ENCODE data around the gene EVX2. TPM values are rescaled to one million over a fixed set of nuclear protein-coding genes. Genes with fewer than 3 reads are reported as not detected.
A peak's percentile ranks its signal among the peaks of the same experiment; 100 is the strongest.

EVX2 gene
- total RNA-seq, 6 donors from 2014 or later: not detected

DNA sequence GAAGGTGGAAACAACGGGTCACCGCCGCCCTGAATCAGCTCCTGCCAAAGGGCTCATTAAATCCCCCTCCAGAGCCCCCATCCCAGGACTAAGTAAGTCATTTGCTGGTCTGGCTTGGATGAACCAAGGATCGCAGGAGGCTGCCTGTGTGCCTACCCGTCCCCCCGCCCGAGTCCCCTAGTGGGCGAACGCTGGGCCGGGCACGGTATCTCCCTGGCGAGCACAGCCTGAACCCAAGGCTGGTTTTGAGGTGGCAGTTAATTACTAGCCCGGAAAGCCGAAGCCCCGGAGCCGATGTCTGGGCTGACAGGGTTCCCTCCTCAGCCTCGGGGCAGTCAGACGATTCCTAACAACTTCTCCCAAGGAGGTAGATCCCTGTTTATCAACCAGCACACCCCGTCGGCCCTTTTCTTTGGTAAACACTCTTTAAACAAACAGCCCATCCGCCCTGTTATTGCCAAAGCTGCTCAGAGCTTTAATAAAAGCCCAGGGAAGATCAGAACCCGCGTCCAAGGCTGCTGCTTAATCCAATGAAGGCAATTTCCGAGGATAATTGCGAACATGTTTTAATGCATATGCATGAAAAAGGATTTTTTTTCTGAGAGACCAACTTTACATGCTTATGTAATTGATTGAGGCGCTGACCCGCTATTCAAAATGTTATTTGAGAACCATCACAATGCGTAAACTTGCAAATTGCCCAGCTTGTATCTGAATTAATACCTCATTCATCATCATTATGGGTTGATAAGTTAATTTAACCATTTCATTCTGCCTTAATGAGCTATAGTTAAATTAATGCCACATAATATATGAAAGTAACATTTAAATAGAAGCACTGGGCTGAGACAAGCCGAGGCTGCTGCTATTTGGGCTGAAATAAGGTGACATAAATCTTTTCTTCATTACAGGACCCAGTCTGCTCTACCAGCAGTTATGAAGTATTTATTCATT lies 10.5 kb downstream of the EVX2 start:
- 7 to 8% methylated on average over 16 to 20 of the region's 29 CpGs for WGBS, 2 donors
- ATAC-seq (ENCODE audit: low FRiP score in 2 of 2): no peak

DNA sequence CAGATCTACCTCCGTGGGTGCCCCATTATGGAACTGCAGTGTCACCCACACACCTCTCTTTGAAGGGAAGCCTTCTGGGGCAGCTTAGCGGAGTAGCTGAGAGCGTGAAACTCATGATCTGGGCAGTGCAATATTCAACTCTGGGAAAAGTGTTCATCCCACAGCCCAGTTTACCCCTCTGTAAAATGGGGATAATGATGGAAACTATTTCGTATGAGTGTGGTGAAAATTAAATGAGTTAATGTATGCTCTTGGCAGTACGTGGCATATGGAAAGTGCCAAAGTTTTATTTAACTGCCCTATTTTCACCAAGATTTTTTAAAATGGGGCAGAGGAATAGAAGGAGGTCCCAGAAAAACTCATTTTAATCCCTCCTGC lies 11.5 kb downstream of the EVX2 start:
- 26 to 30% methylated on average over 5 of the region's 5 CpGs for WGBS, 2 donors

More for the DNA sequence above, 10.5 kb downstream of the EVX2 start:
- no peak overlapping the region for H3K4me3 ChIP-seq
- TF ChIP-seq EP300 (IDR thresholded peaks at IDR 0.05) (no peak), POLR2AphosphoS5 (IDR thresholded peaks at IDR 0.05) (no peak), POLR2A (IDR thresholded peaks at IDR 0.05) (no peak)
- TF ChIP-seq, protein P1, sequence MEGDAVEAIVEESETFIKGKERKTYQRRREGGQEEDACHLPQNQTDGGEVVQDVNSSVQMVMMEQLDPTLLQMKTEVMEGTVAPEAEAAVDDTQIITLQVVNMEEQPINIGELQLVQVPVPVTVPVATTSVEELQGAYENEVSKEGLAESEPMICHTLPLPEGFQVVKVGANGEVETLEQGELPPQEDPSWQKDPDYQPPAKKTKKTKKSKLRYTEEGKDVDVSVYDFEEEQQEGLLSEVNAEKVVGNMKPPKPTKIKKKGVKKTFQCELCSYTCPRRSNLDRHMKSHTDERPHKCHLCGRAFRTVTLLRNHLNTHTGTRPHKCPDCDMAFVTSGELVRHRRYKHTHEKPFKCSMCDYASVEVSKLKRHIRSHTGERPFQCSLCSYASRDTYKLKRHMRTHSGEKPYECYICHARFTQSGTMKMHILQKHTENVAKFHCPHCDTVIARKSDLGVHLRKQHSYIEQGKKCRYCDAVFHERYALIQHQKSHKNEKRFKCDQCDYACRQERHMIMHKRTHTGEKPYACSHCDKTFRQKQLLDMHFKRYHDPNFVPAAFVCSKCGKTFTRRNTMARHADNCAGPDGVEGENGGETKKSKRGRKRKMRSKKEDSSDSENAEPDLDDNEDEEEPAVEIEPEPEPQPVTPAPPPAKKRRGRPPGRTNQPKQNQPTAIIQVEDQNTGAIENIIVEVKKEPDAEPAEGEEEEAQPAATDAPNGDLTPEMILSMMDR (IDR thresholded peaks at IDR 0.05): no peak
- no peaks in the 10 kb centered on the region for H3K36me3 ChIP-seq
- no peaks in the 10 kb centered on the region for H3K9me3 ChIP-seq
- H3K4me1 ChIP-seq: peaks cover 0 to 14% (median 1%) of the 10 kb centered on the region in 4 donors
- H3K27ac ChIP-seq: no peak overlapping the region
- peaks cover 0 to 88% (median 33%) of the 10 kb centered on the region in 4 donors for H3K27me3 ChIP-seq
- peak in 1 of 2 donors; percentile 40 for DNase-seq

DNA sequence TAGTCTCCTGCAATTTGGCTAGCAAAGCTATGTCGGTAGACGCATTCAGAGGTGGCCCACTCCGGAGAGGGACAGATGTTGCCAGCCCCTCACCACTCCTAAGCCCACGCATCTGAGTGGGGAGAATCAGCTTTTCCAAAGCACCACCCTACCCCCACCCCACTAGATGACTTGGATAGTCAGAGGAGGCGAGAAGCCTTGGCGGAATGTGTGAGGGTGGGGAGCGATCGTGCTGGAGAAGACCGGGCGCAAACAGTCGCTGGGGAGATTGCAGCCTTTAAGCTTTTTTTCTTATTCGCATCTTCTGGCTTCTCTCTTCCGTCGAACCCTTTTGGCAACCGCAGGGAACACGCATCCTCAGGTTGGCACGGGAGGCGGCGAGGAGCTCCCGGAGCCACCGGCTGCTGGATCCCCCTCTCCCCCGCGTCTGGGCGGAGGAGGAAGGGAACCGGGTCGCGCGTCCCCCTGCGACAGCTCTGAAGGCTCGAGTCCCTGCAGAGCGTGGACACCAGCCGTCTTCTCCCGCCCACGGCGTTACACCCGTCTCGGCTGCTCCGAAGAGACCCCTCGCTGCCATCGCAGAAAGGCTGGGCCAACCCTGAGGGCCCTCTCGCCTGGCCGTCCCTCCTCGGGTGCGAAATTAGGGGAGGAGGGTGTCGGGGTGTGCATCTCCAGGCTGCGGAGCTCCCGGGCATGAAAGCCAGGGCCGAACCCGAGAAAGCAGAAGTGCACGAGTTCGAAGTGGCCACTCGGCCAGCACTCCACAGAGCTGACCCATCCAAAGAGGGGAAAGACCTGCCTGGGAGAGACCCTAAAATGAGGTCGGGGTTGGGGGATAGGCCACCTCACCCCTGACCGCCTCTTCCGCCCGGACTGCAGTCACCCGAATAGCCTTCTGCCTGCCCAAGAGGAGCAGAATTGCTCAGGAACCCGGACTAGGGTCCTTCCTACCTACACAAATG lies 12.2 kb downstream of the EVX2 start:
- WGBS, 2 donors: 13 to 18% methylated on average over 27 to 38 of the region's 58 CpGs
- DNase-seq: peak in 1 of 2 donors; percentile 76

More for the DNA sequence above, 11.5 kb downstream of the EVX2 start:
- DNase-seq (no peak), ATAC-seq (ENCODE audit: low FRiP score in 2 of 2) (no peak)
- TF ChIP-seq POLR2A (IDR thresholded peaks at IDR 0.05) (no peak), POLR2AphosphoS5 (IDR thresholded peaks at IDR 0.05) (no peak), EP300 (IDR thresholded peaks at IDR 0.05) (no peak)
- TF ChIP-seq, protein P1 (IDR thresholded peaks at IDR 0.05): no peak
- Histone ChIP-seq H3K36me3 (no peaks in the 10 kb centered on the region), H3K27me3 (peaks cover 0 to 91% (median 39%) of the 10 kb centered on the region in 4 donors), H3K4me3 (no peak overlapping the region), H3K27ac (no peak overlapping the region), H3K9me3 (no peaks in the 10 kb centered on the region), H3K4me1 (peaks cover 6 to 23% (median 9%) of the 10 kb centered on the region in 4 donors)

DNA sequence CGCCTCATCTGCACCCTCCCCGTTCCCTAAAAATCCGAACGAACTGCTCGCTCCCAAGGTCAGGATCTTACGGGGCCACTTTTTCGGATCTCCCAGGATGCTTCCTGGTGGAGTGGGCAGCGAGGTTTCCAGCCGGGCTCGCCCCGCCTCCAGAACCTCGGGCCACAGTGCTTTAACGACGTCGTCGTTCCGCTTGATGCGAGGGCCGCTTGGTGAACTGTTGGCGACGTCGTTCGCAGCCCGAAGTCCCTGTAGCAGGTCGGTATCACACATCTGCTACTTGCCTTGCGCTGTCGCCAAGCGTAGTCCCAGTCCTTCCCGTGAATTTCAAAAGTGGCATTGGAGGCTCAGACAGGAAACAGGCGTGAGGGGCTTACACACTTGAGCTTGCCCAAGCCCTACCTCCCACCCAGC lies 15.3 kb downstream of the EVX2 start:
- H3K4me3 ChIP-seq: no peak overlapping the region
- peaks cover 10 to 30% (median 14%) of the 10 kb centered on the region in 4 donors for H3K4me1 ChIP-seq
- peak in 1 of 2 donors; percentile 57 for DNase-seq
- WGBS, 2 donors: 10 to 11% methylated on average over 6 to 20 of the region's 30 CpGs
- no peaks in the 10 kb centered on the region for H3K9me3 ChIP-seq
- H3K27me3 ChIP-seq: peaks cover 0 to 66% (median 34%) of the 10 kb centered on the region in 4 donors
- H3K27ac ChIP-seq: no peak overlapping the region
- H3K36me3 ChIP-seq: no peaks in the 10 kb centered on the region
- TF ChIP-seq POLR2AphosphoS5 (IDR thresholded peaks at IDR 0.05) (no peak), POLR2A (IDR thresholded peaks at IDR 0.05) (no peak), EP300 (IDR thresholded peaks at IDR 0.05) (no peak)
- TF ChIP-seq, protein P1 (IDR thresholded peaks at IDR 0.05): no peak
- no peak for ATAC-seq (ENCODE audit: low FRiP score in 2 of 2)

More for the DNA sequence above, 12.2 kb downstream of the EVX2 start:
- peaks cover 0 to 91% (median 45%) of the 10 kb centered on the region in 4 donors for H3K27me3 ChIP-seq
- H3K9me3 ChIP-seq: no peaks in the 10 kb centered on the region
- peaks cover 10 to 30% (median 14%) of the 10 kb centered on the region in 4 donors for H3K4me1 ChIP-seq
- ATAC-seq (ENCODE audit: low FRiP score in 2 of 2): peak; percentile 10 to 27
- TF ChIP-seq, protein P1 (IDR thresholded peaks at IDR 0.05): no peak
- TF ChIP-seq POLR2A (IDR thresholded peaks at IDR 0.05) (no peak), POLR2AphosphoS5 (IDR thresholded peaks at IDR 0.05) (no peak), EP300 (IDR thresholded peaks at IDR 0.05) (no peak)
- H3K4me3 ChIP-seq: no peak overlapping the region
- H3K27ac ChIP-seq: no peak overlapping the region
- H3K36me3 ChIP-seq: no peaks in the 10 kb centered on the region

All from upper lobe of left lung (tissue), 6 donors.